ENCODE data around the gene RPS21.

DNA sequence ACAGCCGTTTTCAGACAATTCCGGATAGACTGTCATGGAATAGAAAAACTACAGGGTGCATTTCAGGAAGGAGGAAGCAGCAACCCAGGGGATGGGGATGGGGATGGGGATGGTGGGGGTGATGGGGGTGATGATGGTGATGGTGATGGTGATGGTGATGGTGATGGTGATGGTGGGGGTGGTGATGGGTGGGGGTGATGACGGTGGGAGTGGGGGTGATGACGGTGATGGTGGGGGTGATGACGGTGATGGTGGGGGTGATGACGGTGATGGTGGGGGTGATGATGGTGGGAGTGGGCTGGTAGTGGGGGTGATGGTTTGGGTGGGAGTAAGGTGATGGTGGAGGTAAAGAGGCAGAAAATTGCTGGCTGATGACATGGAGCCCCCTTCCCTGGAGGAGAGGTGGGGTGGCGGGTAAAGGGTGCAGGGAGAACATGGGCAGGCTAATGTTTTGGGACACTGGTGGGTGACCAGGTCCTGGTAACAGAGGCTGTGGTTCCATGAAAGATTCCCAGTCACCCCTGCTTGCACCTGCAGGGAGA, 37.3 kb upstream of the RPS21 start:
- TF ChIP-seq CTCF (IDR thresholded peaks at IDR 0.05 in 8 of 11, conservative IDR thresholded peaks at IDR 0.05 in 3 of 11) (no peak), POLR2AphosphoS5 (IDR thresholded peaks at IDR 0.05) (no peak)
